RWPE1 (cell line): ENCODE measurements around the gene MRPS26.
"Not testable (repeated sequence)": the region's sequence is repeated elsewhere in the genome, so short reads cannot be mapped to it uniquely, and the experiment has no call there.

Experiments
- CTCF ChIA-PET: fragments of 350-600 bp; sonication (Branson Sonifier 250); formaldehyde crosslinking; extraction: SDS; loops from one replicate; lab custom pipeline; 2021; lab: Yijun Ruan, JAX
- POLR2A ChIA-PET: fragments of 400-600 bp; formaldehyde crosslinking; extraction: SDS; loops from one replicate; lab custom pipeline; 2020; ENCODE audit warnings: antibody characterized with exemption; ENCODE audit not compliant: low non-redundant PET; lab: Yijun Ruan, JAX
- DNase-seq: peaks from one replicate; pipeline ENCODE4 v3.0.0; 2012; ENCODE audit warnings: low spot score
- H3K27ac ChIP-seq: fragments of 450-650 bp; 2 replicates; pipeline ENCODE4 v1.5.1; 2017
- CTCF ChIP-seq: fragments of 450-650 bp; conservative IDR thresholded peaks from 2 replicates; pipeline ENCODE4 v1.5.1; 2017; ENCODE audit warnings: low read depth, mild to moderate bottlenecking

The MRPS26 gene

GRCh38 chr20:3068075-3068474 is 22.2 kb downstream of the MRPS26 start:
- H3K27ac ChIP-seq, result no peak overlapping the region
- no peak for TF ChIP-seq CTCF
- CTCF ChIA-PET, result interaction anchor here (0.9 kb wide), 1 partner anchor 13 kb away, joined by 3 read pairs; no protein-coding TSS in a partner anchor
- no peak for DNase-seq
- POLR2A ChIA-PET, result no interaction called here

DNA sequence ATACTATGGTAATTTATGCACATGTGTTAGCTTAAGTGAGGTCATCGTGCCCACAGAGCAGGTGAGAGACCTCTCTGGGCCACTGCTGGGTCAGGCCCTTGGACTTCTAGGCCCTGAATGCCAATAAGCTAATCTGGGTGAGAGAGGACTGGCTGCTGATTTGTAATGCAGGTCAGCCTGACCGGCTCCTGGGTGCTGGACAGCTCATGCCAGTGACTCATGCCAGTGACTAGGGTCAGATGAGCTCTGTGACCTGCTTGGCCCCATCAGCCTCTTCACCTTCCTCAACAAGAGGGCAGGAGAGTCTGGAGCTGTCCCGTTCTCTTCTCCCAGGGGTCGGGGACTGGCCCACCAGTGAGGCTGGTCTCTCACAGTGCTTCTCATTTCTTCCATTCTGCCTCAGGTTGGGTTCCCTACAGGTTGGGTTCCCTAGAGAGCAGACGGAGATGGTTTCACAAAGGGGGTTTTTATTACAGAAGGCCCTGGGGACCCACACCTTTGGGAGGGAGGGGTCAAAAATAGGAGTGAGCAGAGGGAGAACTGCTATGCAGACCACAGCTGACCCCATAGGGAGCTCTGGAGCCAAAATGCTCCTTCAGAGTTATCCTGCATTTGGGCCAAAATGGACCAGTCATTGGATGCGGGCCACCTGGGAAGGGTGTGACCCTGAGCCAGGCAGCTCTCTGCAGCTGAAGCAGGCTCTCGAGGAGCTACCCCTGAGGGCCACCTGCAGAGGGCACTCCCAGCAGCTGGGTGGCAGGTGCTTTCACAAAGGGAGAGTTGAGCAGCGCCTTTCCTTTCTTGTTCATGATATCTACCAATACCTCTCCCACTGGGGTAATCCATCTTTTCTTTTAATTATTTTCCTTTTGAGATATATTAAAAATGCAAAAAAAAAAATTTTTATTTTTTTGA is 23.4 kb downstream of the MRPS26 start:
- CTCF ChIA-PET, result interaction anchor here (0.5 to 0.9 kb wide), 2 partner anchors 14 to 1678 kb away, joined by 3 to 6 read pairs; no protein-coding TSS in a partner anchor
- no peak overlapping the region for H3K27ac ChIP-seq
- DNase-seq, result no peak
- POLR2A ChIA-PET, result no interaction called here
- no peak for TF ChIP-seq CTCF

- ChIA-PET CTCF (no interaction called here), POLR2A (no interaction called here)
- DNase-seq, result no peak
- H3K27ac ChIP-seq, result no peak overlapping the region
- no peak for TF ChIP-seq CTCF
These were observed 24.9 kb downstream of the MRPS26 start for GRCh38 chr20:3070725-3071124.

DNA sequence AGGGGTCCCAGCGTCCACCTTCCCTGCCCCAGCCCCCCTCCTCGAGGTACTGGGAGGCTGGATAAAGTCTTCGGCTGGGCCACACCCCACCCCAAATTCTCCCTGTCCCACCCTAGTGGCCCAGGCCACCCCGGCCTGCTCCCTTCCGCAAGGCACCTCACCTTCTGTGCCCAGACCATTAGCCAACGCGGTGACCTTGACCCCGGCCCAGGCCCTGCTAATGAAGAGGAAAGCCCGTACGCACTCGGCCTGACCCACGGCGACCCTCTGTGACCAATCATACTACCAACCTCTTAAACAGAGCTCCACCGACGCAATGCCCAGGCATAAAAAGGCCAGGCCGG is 25.4 kb downstream of the MRPS26 start:
- H3K27ac ChIP-seq, result no peak overlapping the region
- TF ChIP-seq CTCF, result no peak
- ChIA-PET POLR2A (no interaction called here), CTCF (no interaction called here)
- no peak for DNase-seq

DNA sequence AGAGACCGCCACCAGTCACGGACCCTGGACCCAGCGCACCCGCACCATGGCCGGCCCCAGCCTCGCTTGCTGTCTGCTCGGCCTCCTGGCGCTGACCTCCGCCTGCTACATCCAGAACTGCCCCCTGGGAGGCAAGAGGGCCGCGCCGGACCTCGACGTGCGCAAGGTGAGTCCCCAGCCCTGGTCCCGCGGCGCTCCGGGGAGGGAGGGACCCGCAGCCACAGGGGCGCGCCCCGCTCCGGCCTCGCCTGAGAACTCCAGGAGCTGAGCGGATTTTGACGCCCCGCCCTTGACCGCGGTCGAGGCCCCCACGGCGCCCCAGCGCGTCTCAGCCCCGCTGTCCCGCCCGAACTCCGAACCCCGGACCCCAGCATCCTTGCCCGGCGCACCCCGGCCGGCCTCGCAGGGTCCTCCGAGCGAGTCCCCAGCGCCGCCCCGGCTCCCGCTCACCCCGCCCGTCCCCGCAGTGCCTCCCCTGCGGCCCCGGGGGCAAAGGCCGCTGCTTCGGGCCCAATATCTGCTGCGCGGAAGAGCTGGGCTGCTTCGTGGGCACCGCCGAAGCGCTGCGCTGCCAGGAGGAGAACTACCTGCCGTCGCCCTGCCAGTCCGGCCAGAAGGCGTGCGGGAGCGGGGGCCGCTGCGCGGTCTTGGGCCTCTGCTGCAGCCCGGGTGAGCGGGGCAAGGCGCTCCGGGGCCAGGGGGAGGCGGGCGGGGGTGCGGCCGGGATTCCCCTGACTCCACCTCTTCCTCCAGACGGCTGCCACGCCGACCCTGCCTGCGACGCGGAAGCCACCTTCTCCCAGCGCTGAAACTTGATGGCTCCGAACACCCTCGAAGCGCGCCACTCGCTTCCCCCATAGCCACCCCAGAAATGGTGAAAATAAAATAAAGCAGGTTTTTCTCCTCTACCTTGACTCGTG is 26.0 kb downstream of the MRPS26 start, which contains the start of gene OXT:
OXT (plus strand) TSS at position 11 of the 920 bp plus-strand sequence; CDS start at position 47, 36 bp downstream.
- no peak within 1 kb of the TSS for H3K27ac ChIP-seq
- CTCF ChIA-PET, result interaction anchor here (0.6 kb wide), 1 partner anchor 398 kb away, joined by 4 read pairs; no protein-coding TSS in a partner anchor
- POLR2A ChIA-PET, result no interaction called here
- DNase-seq, result no peak
- no peak for TF ChIP-seq CTCF

DNA sequence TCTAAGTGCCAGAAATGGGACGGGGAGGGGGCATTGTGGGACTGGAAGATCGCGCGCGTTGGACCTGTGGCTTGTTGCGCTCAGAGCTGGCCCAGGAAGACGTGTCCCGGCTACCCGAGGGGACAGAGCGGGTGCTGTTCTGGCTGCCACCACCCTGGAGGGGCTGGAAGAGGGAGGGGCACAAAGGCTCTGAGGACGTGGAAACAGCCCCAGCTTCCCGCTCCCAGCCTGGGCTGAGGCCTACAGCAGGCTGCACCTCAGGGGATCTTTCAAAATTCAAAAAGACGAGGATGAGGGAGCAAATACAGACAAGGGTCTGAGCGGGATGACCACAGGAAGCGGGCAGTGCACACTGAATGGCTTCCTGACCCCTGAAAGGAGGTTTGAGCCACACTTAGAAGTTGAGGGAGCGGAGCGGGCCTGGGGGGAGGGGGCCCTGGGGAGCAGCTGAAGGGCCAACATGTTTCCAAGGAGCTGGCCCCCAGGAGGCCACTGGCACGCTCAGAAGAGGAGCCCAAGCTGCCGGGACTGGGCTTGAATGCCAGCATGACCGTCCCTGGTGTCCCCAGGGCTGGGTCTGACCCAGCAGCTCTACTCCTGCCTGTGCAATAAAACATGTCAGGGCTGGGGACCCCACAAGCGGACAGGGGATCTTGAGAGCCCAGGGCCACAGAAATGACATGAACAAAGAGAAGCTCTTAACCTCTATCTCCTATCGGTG is 26.8 kb downstream of the MRPS26 start:
- ChIA-PET POLR2A (no interaction called here), CTCF (interaction anchor here (0.6 kb wide), 2 partner anchors 16 to 398 kb away, joined by 4 to 6 read pairs; no protein-coding TSS in a partner anchor)
- no peak overlapping the region for H3K27ac ChIP-seq
- no peak for DNase-seq
- no peak for TF ChIP-seq CTCF

DNA sequence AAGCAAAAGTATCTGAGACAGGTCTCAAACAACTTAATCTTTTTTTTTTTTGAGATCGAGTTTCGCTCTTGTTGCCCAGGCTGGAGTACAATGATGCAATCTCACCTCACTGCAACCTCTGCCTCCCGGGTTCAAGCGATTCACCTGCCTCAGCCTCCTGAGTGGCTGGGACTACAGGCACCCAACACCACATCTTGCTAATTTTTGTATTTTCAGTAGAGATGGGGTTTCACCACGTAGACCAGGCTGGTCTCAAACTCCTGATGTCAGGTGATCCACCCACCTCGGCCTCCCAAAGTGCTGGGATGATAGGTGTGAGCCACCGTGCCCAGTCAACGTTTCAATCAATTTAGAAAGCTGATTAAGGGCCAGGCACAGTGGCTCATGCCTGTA is 27.4 kb downstream of the MRPS26 start:
- DNase-seq, H3K27ac ChIP-seq, POLR2A ChIA-PET: not testable (repeated sequence)
- CTCF ChIA-PET, result interaction anchor here (0.6 kb wide), 1 partner anchor 16 kb away, joined by 6 read pairs; no protein-coding TSS in a partner anchor
